DND-41 (cell line): Measurements from ENCODE around the gene MATR3.

Source experiments
- ATAC-seq: fragments of 200-7000 bp; cut with Tn5 transposase; 3 replicates; pipeline ENCODE4 v1.9.1; 2021; ENCODE audit warnings: low read depth; ENCODE audit not compliant: insufficient read depth
- DNase-seq: peaks from one replicate; pipeline ENCODE4 v3.0.0-alpha.2; 2020
- H2AFZ ChIP-seq: 2 replicates; pipeline ENCODE4 v1.6.0; 2012; ENCODE audit warnings: low read depth, low read length
- H3K27ac ChIP-seq: 2 replicates; pipeline ENCODE4 v1.5.1; 2012; ENCODE audit warnings: low read length, inconsistent platforms
- H3K27me3 ChIP-seq: fragments of 200-600 bp; sonication (generic); 2 replicates; pipeline ENCODE4 v1.6.0; 2012; ENCODE audit warnings: low read length, mild to moderate bottlenecking, inconsistent platforms; ENCODE audit not compliant: insufficient read depth, poor library complexity
- H3K36me3 ChIP-seq: 2 replicates; pipeline ENCODE4 v1.5.1; 2012; ENCODE audit warnings: low read length, inconsistent platforms; ENCODE audit not compliant: insufficient read depth
- H3K4me1 ChIP-seq: 2 replicates; pipeline ENCODE4 v1.5.1; 2012; ENCODE audit warnings: mild to moderate bottlenecking, low read length; ENCODE audit not compliant: insufficient read depth
- H3K4me2 ChIP-seq: 2 replicates; pipeline ENCODE4 v1.6.0; 2012; ENCODE audit warnings: mild to moderate bottlenecking, moderate library complexity, low read length, inconsistent platforms; ENCODE audit not compliant: insufficient read depth
- H3K4me3 ChIP-seq, 2 experiments: fragments of 200-600 bp in 1 of 2; shearing (Covaris generic) in 1 of 2; 2 replicates each; pipeline ENCODE4 v1.5.1; 2012 to 2016; ENCODE audit warnings: inconsistent platforms in 2 of 2, low read length in 2 of 2, mild to moderate bottlenecking in 2 of 2, low read depth in 1 of 2, moderate library complexity in 1 of 2
- H3K79me2 ChIP-seq: 2 replicates; pipeline ENCODE4 v1.6.0; 2012; ENCODE audit warnings: low read length, inconsistent platforms; ENCODE audit not compliant: insufficient read depth
- H3K9ac ChIP-seq: 2 replicates; pipeline ENCODE4 v1.6.0; 2012; ENCODE audit warnings: low read depth, mild to moderate bottlenecking, inconsistent platforms, low read length, moderate library complexity
- H3K9me3 ChIP-seq: 2 replicates; pipeline ENCODE4 v1.5.1; 2012; ENCODE audit warnings: low read length, moderate library complexity, mild to moderate bottlenecking, inconsistent platforms; ENCODE audit not compliant: insufficient read depth, severe bottlenecking
- H4K20me1 ChIP-seq: 2 replicates; pipeline ENCODE4 v1.6.0; 2012; ENCODE audit warnings: low read length; ENCODE audit not compliant: insufficient read depth
- EZH2 ChIP-seq: IDR thresholded peaks from 3 replicates; pipeline ENCODE4 v1.6.1; 2012; ENCODE audit warnings: borderline replicate concordance, low read depth, mild to moderate bottlenecking, moderate library complexity, low read length, inconsistent platforms; ENCODE audit not compliant: severe bottlenecking
- TF ChIP-seq, protein P1 (sequence below): IDR thresholded peaks from 2 replicates; pipeline ENCODE4 v1.5.1; 2012; ENCODE audit warnings: borderline replicate concordance, low read length, moderate library complexity, mild to moderate bottlenecking; ENCODE audit not compliant: poor library complexity, severe bottlenecking; ENCODE audit errors: extremely low read depth

MATR3 gene

GRCh38 chr5:139293202-139293506 lies 386 bp upstream of the MATR3 start:
- TF ChIP-seq EZH2 = no peak
- TF ChIP-seq, protein P1, sequence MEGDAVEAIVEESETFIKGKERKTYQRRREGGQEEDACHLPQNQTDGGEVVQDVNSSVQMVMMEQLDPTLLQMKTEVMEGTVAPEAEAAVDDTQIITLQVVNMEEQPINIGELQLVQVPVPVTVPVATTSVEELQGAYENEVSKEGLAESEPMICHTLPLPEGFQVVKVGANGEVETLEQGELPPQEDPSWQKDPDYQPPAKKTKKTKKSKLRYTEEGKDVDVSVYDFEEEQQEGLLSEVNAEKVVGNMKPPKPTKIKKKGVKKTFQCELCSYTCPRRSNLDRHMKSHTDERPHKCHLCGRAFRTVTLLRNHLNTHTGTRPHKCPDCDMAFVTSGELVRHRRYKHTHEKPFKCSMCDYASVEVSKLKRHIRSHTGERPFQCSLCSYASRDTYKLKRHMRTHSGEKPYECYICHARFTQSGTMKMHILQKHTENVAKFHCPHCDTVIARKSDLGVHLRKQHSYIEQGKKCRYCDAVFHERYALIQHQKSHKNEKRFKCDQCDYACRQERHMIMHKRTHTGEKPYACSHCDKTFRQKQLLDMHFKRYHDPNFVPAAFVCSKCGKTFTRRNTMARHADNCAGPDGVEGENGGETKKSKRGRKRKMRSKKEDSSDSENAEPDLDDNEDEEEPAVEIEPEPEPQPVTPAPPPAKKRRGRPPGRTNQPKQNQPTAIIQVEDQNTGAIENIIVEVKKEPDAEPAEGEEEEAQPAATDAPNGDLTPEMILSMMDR = no peak
- no peak for ATAC-seq
- H2AFZ ChIP-seq = peak overlapping the region; percentile 91
- peaks cover 14% of the 10 kb centered on the region for H3K36me3 ChIP-seq
- peak overlapping the region; percentile 99 for H3K27ac ChIP-seq
- H3K9me3 ChIP-seq = no peaks in the 10 kb centered on the region
- H3K4me2 ChIP-seq = peak overlapping the region; percentile 66
- H3K4me1 ChIP-seq = peaks cover 39% of the 10 kb centered on the region
- H3K9ac ChIP-seq = peak overlapping the region; percentile 100
- H3K27me3 ChIP-seq = no peaks in the 10 kb centered on the region
- no peak for DNase-seq
- H3K79me2 ChIP-seq = peaks cover 59% of the 10 kb centered on the region
- peaks cover 39% of the 10 kb centered on the region for H4K20me1 ChIP-seq
- peak overlapping the region; percentile 81 to 93; a peak in 3 of 4 replicates for H3K4me3 ChIP-seq

DNA sequence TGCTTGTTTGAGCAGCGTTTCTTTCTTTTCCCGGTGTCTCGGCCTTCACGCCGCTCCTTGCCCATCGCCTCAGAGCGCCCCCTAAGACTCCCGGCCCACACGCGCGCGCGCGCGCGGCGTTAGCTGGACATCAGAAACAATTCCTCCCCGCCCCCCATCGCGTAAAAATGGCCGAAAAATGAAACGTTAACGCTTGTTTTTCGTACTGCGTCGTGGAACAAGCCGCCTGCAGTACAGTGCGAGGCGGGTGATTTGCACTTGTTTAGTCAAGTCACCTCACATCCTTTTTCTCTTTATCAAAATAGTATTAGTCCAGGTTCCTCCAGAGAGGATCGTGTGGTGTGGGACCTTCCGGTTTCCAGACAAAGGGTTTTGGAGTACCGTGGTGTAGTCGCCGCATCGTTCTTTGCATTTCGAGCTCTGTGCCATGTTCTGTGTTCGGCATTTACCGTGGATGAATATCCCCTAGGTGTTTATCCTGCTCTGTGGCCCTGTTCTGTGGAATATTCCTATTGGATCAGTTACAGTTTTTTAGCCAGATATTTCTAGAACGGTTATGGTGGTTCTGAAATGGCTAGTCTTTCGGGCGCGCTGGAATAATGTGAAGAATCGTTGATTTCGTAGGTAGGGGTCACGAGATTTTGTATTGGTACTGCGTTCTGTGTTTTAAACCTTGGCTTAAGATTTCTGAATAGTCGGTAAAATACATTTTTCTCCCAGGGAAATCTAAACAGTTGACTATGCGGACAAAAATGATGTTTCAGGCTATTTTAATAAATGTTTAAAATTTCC lies 1.0 kb downstream of the MATR3 start:
- DNase-seq = peak; percentile 56

DNA sequence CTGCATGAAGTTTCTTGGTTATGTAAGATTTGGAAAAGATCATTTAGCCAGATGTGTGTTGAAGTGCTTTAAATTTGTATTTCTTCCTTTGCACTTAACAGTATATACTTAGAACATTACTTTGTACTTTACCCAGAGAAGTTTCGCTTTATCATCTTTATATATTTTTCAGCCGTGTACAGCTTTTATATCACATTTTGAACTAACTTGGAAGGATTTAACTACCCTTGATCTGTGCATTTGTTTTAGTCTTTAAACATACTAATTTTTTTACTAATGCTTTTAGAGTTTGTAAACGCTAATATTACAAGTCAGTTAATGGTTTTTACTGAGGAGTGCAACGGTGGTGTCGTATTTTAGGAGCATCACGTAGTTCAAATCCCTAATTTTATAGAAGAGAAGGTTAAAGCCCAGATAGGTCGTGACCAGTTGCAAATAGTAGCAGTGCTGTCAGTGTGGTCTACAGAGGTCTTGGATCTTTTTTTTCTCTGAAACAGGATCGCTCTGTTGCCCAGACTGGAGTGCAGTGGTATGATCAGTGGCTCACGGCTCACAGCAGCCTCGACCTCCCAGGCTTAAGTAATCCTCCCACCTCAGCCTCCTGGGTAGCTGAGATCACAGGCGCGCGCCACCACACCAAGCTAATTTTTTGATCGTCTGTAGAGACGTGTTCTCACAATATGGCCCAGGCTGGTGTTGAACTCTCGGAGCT lies 2.0 kb downstream of the MATR3 start:
- TF ChIP-seq EZH2 = no peak
- TF ChIP-seq, protein P1 = no peak
- H3K9ac ChIP-seq = peak overlapping the region; percentile 100
- DNase-seq (no peak), ATAC-seq (0 out of 3 replicates have a peak, but pooled peaks have one; percentile 4)
- peak overlapping the region; percentile 81 to 93 for H3K4me3 ChIP-seq
- no peaks in the 10 kb centered on the region for H3K9me3 ChIP-seq
- peaks cover 82% of the 10 kb centered on the region for H3K79me2 ChIP-seq
- H3K4me1 ChIP-seq = peaks cover 61% of the 10 kb centered on the region
- peaks cover 29% of the 10 kb centered on the region for H3K36me3 ChIP-seq
- H3K27ac ChIP-seq = peak overlapping the region; percentile 99
- no peak overlapping the region for H2AFZ ChIP-seq
- no peaks in the 10 kb centered on the region for H3K27me3 ChIP-seq
- peak overlapping the region; percentile 66 for H3K4me2 ChIP-seq
- H4K20me1 ChIP-seq = peaks cover 63% of the 10 kb centered on the region

More for the DNA sequence above, 1.0 kb downstream of the MATR3 start:
- no peaks in the 10 kb centered on the region for H3K9me3 ChIP-seq
- peaks cover 53% of the 10 kb centered on the region for H4K20me1 ChIP-seq
- peak overlapping the region; percentile 81 to 93 for H3K4me3 ChIP-seq
- no peaks in the 10 kb centered on the region for H3K27me3 ChIP-seq
- peak overlapping the region; percentile 99 for H3K27ac ChIP-seq
- peak overlapping the region; percentile 71 for H2AFZ ChIP-seq
- H3K36me3 ChIP-seq = peaks cover 23% of the 10 kb centered on the region
- TF ChIP-seq, protein P1 = peak; percentile 24
- TF ChIP-seq EZH2 = no peak
- peaks cover 53% of the 10 kb centered on the region for H3K4me1 ChIP-seq
- peaks cover 73% of the 10 kb centered on the region for H3K79me2 ChIP-seq
- H3K9ac ChIP-seq = peak overlapping the region; percentile 100
- peak; percentile 3; the same call in 1 of the 3 replicates for ATAC-seq
- H3K4me2 ChIP-seq = peak overlapping the region; percentile 66
